Spleen (tissue), 13 donors: ENCODE measurements around the gene SHISAL2A. TPM values are rescaled to one million over a fixed set of nuclear protein-coding genes. Genes with fewer than 3 reads are reported as not detected.

ENCODE experiments used
- DNase-seq: peaks from one replicate; pipeline ENCODE4 v3.0.0-alpha.2; 2020
- H3K27ac ChIP-seq, 8 donors: fragments of 200-600 bp; sonication (generic) in 7 of 8; 1 replicate in 4 of 8; 2 replicates in 4 of 8; pipeline versions ENCODE4 v1.5.0 to v1.8.0; 2016 to 2021; ENCODE audit warnings: inconsistent platforms in 4 of 8, mild to moderate bottlenecking in 4 of 8, moderate library complexity in 1 of 8
- H3K27me3 ChIP-seq, 7 donors: fragments of 200-600 bp; sonication (generic) in 6 of 7; replicated peaks in 1 of 7; 1 replicate in 4 of 7; 2 replicates in 3 of 7; pipeline versions ENCODE4 v1.5.0 to v1.8.0; 2016 to 2021; ENCODE audit warnings: inconsistent platforms in 3 of 7, mild to moderate bottlenecking in 1 of 7
- H3K36me3 ChIP-seq, 6 donors: fragments of 200-600 bp; sonication (generic) in 5 of 6; 1 replicate in 4 of 6; 2 replicates in 2 of 6; pipeline versions ENCODE4 v1.5.0 to v1.8.0; 2016 to 2021; ENCODE audit warnings: inconsistent platforms in 2 of 6
- H3K4me1 ChIP-seq, 6 donors: fragments of 200-600 bp; sonication (generic) in 5 of 6; 1 replicate in 3 of 6; 2 replicates in 3 of 6; pipeline versions ENCODE4 v1.5.0 to v1.8.0; 2016 to 2021; ENCODE audit warnings: inconsistent platforms in 3 of 6
- H3K4me3 ChIP-seq, 8 donors: fragments of 200-600 bp; sonication (generic) in 7 of 8; 1 replicate in 4 of 8; 2 replicates in 4 of 8; pipeline versions ENCODE4 v1.5.0 to v1.8.0; 2016 to 2021; ENCODE audit warnings: inconsistent platforms in 4 of 8, mild to moderate bottlenecking in 4 of 8, moderate library complexity in 2 of 8
- H3K9me3 ChIP-seq, 8 donors: fragments of 200-600 bp; sonication (generic) in 7 of 8; 1 replicate in 4 of 8; 2 replicates in 4 of 8; pipeline versions ENCODE4 v1.5.0 to v1.8.0; 2016 to 2021; ENCODE audit warnings: inconsistent platforms in 4 of 8
- POLR2A ChIP-seq, 3 donors: fragments of 450-650 bp; IDR thresholded peaks; one replicate each; pipeline ENCODE4 v1.5.1; 2017; ENCODE audit warnings: antibody characterized with exemption in 3 of 3, mild to moderate bottlenecking in 1 of 3
- POLR2AphosphoS5 ChIP-seq, 3 donors: sonication (generic); formaldehyde crosslinking; IDR thresholded peaks; one replicate each; pipeline ENCODE4 v1.5.1; 2017; ENCODE audit warnings: antibody characterized with exemption in 3 of 3
- WGBS, 5 donors: extraction: QIAGEN DNeasy Blood & Tissue Kit in 3 of 5; methylation state at CpG; one replicate each; pipeline versions ENCODE4 v1.1.5 to v1.1.7; 2013 to 2018; 5-methylcytosine and 5-hydroxymethylcytosine counted together
- intact Hi-C: fragments of 100-400 bp; cut with DNase I; formaldehyde crosslinking; loops from one replicate; pipeline ENCODE4 v1.15.0; 2023; ENCODE audit warnings: low total_unique reads
- long read RNA-seq, 2 donors: transcript quantifications; one replicate each; lab custom pipeline, GENCODE V29; 2026
- polyA plus RNA-seq, 3 donors: library from polyadenylated mRNA; stranded (reverse); fragments of 200-250 nt; gene quantifications; one replicate each; pipeline ENCODE4 v1.2.1, GENCODE V29; 2013
- total RNA-seq, 7 donors: library from RNA; depleted of rRNA in 3 of 7; stranded (reverse); fragments of >200 nt in 3 of 7; fragmentation: NEBNext Ultra II Directional in 4 of 7; extraction: Animal tissue kit (Norgen Biotek cat#: 25700) in 4 of 7; gene quantifications; one replicate each; pipeline versions ENCODE4 v1.1.0 to v1.2.1, GENCODE V29; 2016 to 2021
- TF ChIP-seq, protein P1 (sequence below), 11 experiments: fragments of 200-600 bp in 7 of 11; fragments of 450-650 bp in 4 of 11; sonication (generic) in 4 of 11; IDR thresholded peaks in 8 of 11; conservative IDR thresholded peaks in 3 of 11; 1 replicate in 7 of 11; 2 replicates in 4 of 11; pipeline versions ENCODE4 v1.4.0 to v1.8.0; 2016 to 2021; ENCODE audit warnings: antibody characterized with exemption in 11 of 11, inconsistent platforms in 4 of 11, mild to moderate bottlenecking in 1 of 11
- donor health status: healthy with polysubstance abuse.
- donor health status: DM: no; HTN: no; CAD: no; lungs with moderate emphysema.
- donor health status: DM: no; HTN: no; CAD: no.
- donor health status: Bipolar disorder and iron deficiency.
- donor health status: healthy.
- donor health status: DM: no; HTN: no; CAD: no.
- donor health status: DM: yes; HTN: yes; CAD: no.

Gene SHISAL2A
- total RNA-seq (10 to 100 TPM; 12.8 to 23.6 (median 17.9) TPM), polyA plus RNA-seq (10 to 100 TPM in 2 of 3 donors, 1 to 10 TPM in 1; 9.2 to 15.5 (median 14.4) TPM)
- long read RNA-seq, donor 1 = 0 reads
- long read RNA-seq, donor 2, partial matches to known transcripts = 0 of 1 reads
- long read RNA-seq, donor 2, other reads (novel, unspliced or antisense) = 0 of 1 reads

DNA sequence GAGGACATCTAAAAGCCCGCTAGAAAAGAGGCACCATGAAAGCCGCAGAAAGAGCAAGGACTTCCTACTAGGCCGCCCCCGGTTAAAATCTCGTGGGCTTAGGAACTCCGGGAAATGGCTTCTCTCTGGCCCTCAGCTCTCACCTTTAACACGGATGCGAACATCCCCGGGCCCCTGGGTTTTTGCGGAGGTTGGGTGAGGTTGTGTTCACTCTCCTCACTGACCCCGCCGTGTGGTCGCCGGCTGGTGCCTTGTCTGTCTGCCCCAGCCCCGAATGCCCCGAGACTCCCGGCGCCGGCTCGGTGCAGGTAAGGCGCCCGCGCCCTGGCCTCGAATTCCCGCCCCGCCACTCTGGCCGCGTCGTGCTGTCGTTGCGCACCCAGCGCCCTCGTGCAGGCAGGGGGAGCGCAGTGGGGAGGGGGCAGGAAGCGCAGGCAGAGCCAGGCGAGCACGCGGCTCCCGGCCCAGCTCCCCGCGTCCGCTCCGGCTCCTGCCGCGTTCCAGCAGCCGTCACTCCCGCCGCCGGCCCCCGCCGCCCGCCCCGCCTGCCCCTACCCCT is at the start of gene SHISAL2A:
Gene SHISAL2A (plus strand): TSS at position 437 of the 559 bp plus-strand sequence. CDS start 326 bp downstream, outside the sequence.
- Histone ChIP-seq H3K27me3 (peaks cover 0 to 32% (median 10%) of the 10 kb centered on the region in 7 donors), H3K36me3 (no peaks in the 10 kb centered on the region), H3K27ac (peak within 1 kb of the TSS; percentile 71 to 95 (median 94)), H3K9me3 (no peaks in the 10 kb centered on the region), H3K4me3 (peak within 1 kb of the TSS; percentile 31 to 70 (median 48)), H3K4me1 (peaks cover 21 to 96% (median 75%) of the 10 kb centered on the region in 6 donors)
- TF ChIP-seq, protein P1, sequence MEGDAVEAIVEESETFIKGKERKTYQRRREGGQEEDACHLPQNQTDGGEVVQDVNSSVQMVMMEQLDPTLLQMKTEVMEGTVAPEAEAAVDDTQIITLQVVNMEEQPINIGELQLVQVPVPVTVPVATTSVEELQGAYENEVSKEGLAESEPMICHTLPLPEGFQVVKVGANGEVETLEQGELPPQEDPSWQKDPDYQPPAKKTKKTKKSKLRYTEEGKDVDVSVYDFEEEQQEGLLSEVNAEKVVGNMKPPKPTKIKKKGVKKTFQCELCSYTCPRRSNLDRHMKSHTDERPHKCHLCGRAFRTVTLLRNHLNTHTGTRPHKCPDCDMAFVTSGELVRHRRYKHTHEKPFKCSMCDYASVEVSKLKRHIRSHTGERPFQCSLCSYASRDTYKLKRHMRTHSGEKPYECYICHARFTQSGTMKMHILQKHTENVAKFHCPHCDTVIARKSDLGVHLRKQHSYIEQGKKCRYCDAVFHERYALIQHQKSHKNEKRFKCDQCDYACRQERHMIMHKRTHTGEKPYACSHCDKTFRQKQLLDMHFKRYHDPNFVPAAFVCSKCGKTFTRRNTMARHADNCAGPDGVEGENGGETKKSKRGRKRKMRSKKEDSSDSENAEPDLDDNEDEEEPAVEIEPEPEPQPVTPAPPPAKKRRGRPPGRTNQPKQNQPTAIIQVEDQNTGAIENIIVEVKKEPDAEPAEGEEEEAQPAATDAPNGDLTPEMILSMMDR (IDR thresholded peaks at IDR 0.05 in 8 of 11, conservative IDR thresholded peaks at IDR 0.05 in 3 of 11) = peak in 1 of 11 experiments; percentile 26
- TF ChIP-seq POLR2A (IDR thresholded peaks at IDR 0.05) (peak in 1 of 3 donors; percentile 15), POLR2AphosphoS5 (IDR thresholded peaks at IDR 0.05) (peak; percentile 85 to 89 (median 86))
- WGBS, 5 donors = 9 to 37% (median 11%) methylated on average over 17 to 53 of the region's 53 CpGs
- DNase-seq = peak; percentile 95
- intact Hi-C loops = no loop called here

- H3K4me3 ChIP-seq = no peak overlapping the region
- intact Hi-C loops = no loop called here
- H3K27ac ChIP-seq = no peak overlapping the region
Observed at GRCh38 chr1:52585474-52585873, 47.5 kb upstream of the SHISAL2A start.

DNA sequence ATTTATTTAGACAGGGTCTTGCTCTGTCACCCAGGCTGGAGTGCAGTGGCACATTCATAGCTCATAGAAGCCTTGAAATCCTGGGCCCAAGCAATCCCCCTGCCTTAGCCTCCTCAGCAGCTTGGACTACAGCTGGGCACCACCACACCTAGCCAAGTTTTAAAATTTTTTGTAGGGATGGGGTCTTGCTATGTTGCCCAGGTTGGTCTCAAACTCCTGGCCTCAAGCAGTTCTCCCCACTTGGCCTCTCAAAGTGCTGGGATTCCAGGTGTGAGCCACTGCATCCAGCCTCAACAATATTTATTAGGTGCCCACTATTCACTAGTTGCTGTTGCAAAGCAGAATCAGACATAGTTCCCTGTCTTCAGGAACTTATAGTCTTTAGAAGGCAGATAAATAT is 44.9 kb upstream of the SHISAL2A start:
- Histone ChIP-seq H3K36me3 (no peaks in the 10 kb centered on the region), H3K9me3 (no peaks in the 10 kb centered on the region), H3K4me3 (no peak overlapping the region), H3K27ac (no peak overlapping the region), H3K27me3 (no peaks in the 10 kb centered on the region), H3K4me1 (peaks cover 0 to 23% (median 6%) of the 10 kb centered on the region in 6 donors)
- no peak for DNase-seq
- TF ChIP-seq, protein P1 (IDR thresholded peaks at IDR 0.05 in 8 of 11, conservative IDR thresholded peaks at IDR 0.05 in 3 of 11) = no peak
- TF ChIP-seq POLR2A (IDR thresholded peaks at IDR 0.05) (no peak), POLR2AphosphoS5 (IDR thresholded peaks at IDR 0.05) (no peak)
- intact Hi-C loops = no loop called here

More at GRCh38 chr1:52585474-52585873, 47.5 kb upstream of the SHISAL2A start:
- TF ChIP-seq POLR2A (IDR thresholded peaks at IDR 0.05) = no peak
- TF ChIP-seq, protein P1 (IDR thresholded peaks at IDR 0.05 in 8 of 11, conservative IDR thresholded peaks at IDR 0.05 in 3 of 11) = no peak
- no peak for TF ChIP-seq POLR2AphosphoS5 (IDR thresholded peaks at IDR 0.05)
- Histone ChIP-seq H3K9me3 (no peaks in the 10 kb centered on the region), H3K36me3 (no peaks in the 10 kb centered on the region), H3K4me1 (peaks cover 0 to 22% (median 2%) of the 10 kb centered on the region in 6 donors), H3K27me3 (no peaks in the 10 kb centered on the region)
- no peak for DNase-seq
- WGBS, 5 donors = 73 to 88% (median 81%) methylated on average over 1 of the region's 1 CpG

- H3K9me3 ChIP-seq = no peaks in the 10 kb centered on the region
- no peaks in the 10 kb centered on the region for H3K36me3 ChIP-seq
- intact Hi-C loops = no loop called here
- H3K27me3 ChIP-seq = no peaks in the 10 kb centered on the region
- DNase-seq = no peak
- peaks cover 0 to 28% (median 7%) of the 10 kb centered on the region in 6 donors for H3K4me1 ChIP-seq
- TF ChIP-seq, protein P1 (IDR thresholded peaks at IDR 0.05 in 8 of 11, conservative IDR thresholded peaks at IDR 0.05 in 3 of 11) = no peak
- no peak for TF ChIP-seq POLR2AphosphoS5 (IDR thresholded peaks at IDR 0.05)
- TF ChIP-seq POLR2A (IDR thresholded peaks at IDR 0.05) = no peak
- H3K27ac ChIP-seq = no peak overlapping the region
- WGBS, 5 donors = 7 to 33% (median 16%) methylated on average over 1 of the region's 1 CpG
- no peak overlapping the region for H3K4me3 ChIP-seq
Observed at GRCh38 chr1:52588535-52588934, 44.4 kb upstream of the SHISAL2A start.
